K562 (cell line): Measurements from ENCODE around the gene SLMAP. TPM values are rescaled to one million over a fixed set of nuclear protein-coding genes. Genes with fewer than 3 reads are reported as not detected.

Experiments used
- ATAC-seq: fragments of 200-7000 bp; cut with Tn5 transposase; 3 replicates; pipeline ENCODE4 v1.9.1; 2020; ENCODE audit warnings: moderate library complexity
- BruUV-seq: library from RNA; stranded (reverse); fragments of 400-500 nt; replicated peaks from 2 replicates; lab custom pipeline; 2021; lab: Mats Ljungman, UMichigan
- CTCF ChIA-PET: fragments of 300-600 bp; formaldehyde crosslinking; extraction: SDS; loops from one replicate; lab custom pipeline; 2021; ENCODE audit warnings: low intra/inter-chr PET ratio; lab: Yijun Ruan, JAX
- POLR2A ChIA-PET: fragments of 300-600, 350-650 bp; sonication (Branson Sonifier 250); formaldehyde crosslinking; extraction: SDS; loops from one replicate; lab custom pipeline; 2021; ENCODE audit warnings: antibody characterized with exemption, inconsistent platforms; lab: Yijun Ruan, JAX
- DNase-seq, 4 experiments: peaks; one replicate each; pipeline versions ENCODE4 v3.0.0 to v3.0.0-alpha.2; 2011 to 2018; ENCODE audit warnings: low spot score in 3 of 4, mixed read lengths in 3 of 4; ENCODE audit errors: extremely low read depth in 1 of 4
- FAIRE-seq: peaks from 2 replicates; lab custom pipeline; 2011; peaks lifted over from hg19 to GRCh38; lab: Jason Lieb, UNC
- H2AFZ ChIP-seq: 2 replicates; pipeline ENCODE4 v1.6.0; 2011; ENCODE audit warnings: low read depth, low read length, control low read depth, inconsistent platforms
- H3K27ac ChIP-seq: fragments of 200-600 bp; 3 replicates; pipeline ENCODE4 v1.8.0; 2011; ENCODE audit warnings: low read depth, mild to moderate bottlenecking, control low read depth, inconsistent platforms, low read length, moderate library complexity, mixed read lengths; ENCODE audit errors: extremely low read depth
- H3K27me3 ChIP-seq, 2 experiments: fragments of 300-600 bp in 1 of 2; 2 replicates in 1 of 2; 3 replicates in 1 of 2; pipeline versions ENCODE4 v1.6.0 to v1.8.0; 2011; ENCODE audit warnings: inconsistent platforms in 2 of 2, low read length in 2 of 2, mild to moderate bottlenecking in 1 of 2, mixed read lengths in 1 of 2, moderate library complexity in 1 of 2; ENCODE audit not compliant: control insufficient read depth in 2 of 2, insufficient read depth in 2 of 2
- H3K36me3 ChIP-seq: fragments of 300-600 bp; 3 replicates; pipeline ENCODE4 v1.8.0; 2011; ENCODE audit warnings: mild to moderate bottlenecking, low read length, inconsistent platforms; ENCODE audit not compliant: control insufficient read depth, insufficient read depth
- H3K4me1 ChIP-seq, 2 experiments: fragments of 200-600 bp in 1 of 2; replicated peaks in 1 of 2; 2 replicates in 1 of 2; 3 replicates in 1 of 2; pipeline versions ENCODE4 v1.5.1 to v1.8.0; 2011; ENCODE audit warnings: inconsistent platforms in 2 of 2, low read length in 2 of 2, mild to moderate bottlenecking in 1 of 2, mixed read lengths in 1 of 2, moderate library complexity in 1 of 2; ENCODE audit not compliant: control insufficient read depth in 2 of 2, insufficient read depth in 2 of 2
- H3K4me2 ChIP-seq: 2 replicates; pipeline ENCODE4 v1.6.1; 2011; ENCODE audit warnings: low read length, control low read depth, inconsistent platforms, mixed read lengths; ENCODE audit not compliant: insufficient read depth
- H3K4me3 ChIP-seq: fragments of 200-600 bp; sonication (generic), shearing (Covaris generic); 2 replicates; pipeline ENCODE4 v1.5.1; 2016; ENCODE audit warnings: control low read depth, inconsistent platforms
- H3K79me2 ChIP-seq: fragments of 200-600 bp; 3 replicates; pipeline ENCODE4 v1.8.0; 2011; ENCODE audit warnings: low read length, inconsistent platforms; ENCODE audit not compliant: control insufficient read depth, insufficient read depth
- H3K9ac ChIP-seq, 2 experiments: 2 replicates each; pipeline versions ENCODE4 v1.6.0 to v1.6.1; 2011; ENCODE audit warnings: low read depth in 2 of 2, low read length in 2 of 2, control low read depth in 1 of 2, inconsistent platforms in 1 of 2, mild to moderate bottlenecking in 1 of 2, mixed read lengths in 1 of 2; ENCODE audit not compliant: insufficient read depth in 1 of 2
- H3K9me1 ChIP-seq: one replicate; pipeline ENCODE4 v1.6.0; 2011; ENCODE audit warnings: inconsistent platforms, mild to moderate bottlenecking, low read length, moderate library complexity; ENCODE audit not compliant: control insufficient read depth, insufficient read depth
- H3K9me3 ChIP-seq: replicated peaks from 2 replicates; pipeline ENCODE4 v1.5.1; 2011; ENCODE audit warnings: low read depth, low read length, inconsistent platforms; ENCODE audit not compliant: control insufficient read depth, insufficient read depth
- H4K20me1 ChIP-seq: replicated peaks from 2 replicates; pipeline ENCODE4 v1.6.1; 2011; ENCODE audit warnings: low read length, inconsistent platforms, mixed read lengths; ENCODE audit not compliant: control insufficient read depth, insufficient read depth
- BACH1 ChIP-seq: fragments of 200-800 bp; sonication (Bioruptor generic); IDR thresholded peaks from 2 replicates; pipeline ENCODE4 v1.6.1; 2016; ENCODE audit warnings: missing genetic modification characterization, missing compliant biosample characterization
- BCOR ChIP-seq: fragments of 450-650 bp; IDR thresholded peaks from 2 replicates; pipeline ENCODE4 v1.6.1; 2016
- RBM25 ChIP-seq: fragments of 200-400 bp; formaldehyde crosslinking; IDR thresholded peaks from 2 replicates; pipeline ENCODE4 v1.6.1; 2018; ENCODE audit warnings: low read length, low read depth, moderate library complexity; ENCODE audit not compliant: severe bottlenecking
- WGBS: fragments of 100-300 bp; shearing (Covaris generic); methylation state at CpG from one replicate; pipeline ENCODE4 v1.1.6; 2016; ENCODE audit warnings: low coverage, mixed read lengths; ENCODE audit not compliant: insufficient coverage; ENCODE audit errors: missing lambda C conversion rate; 5-methylcytosine and 5-hydroxymethylcytosine counted together
- in situ Hi-C: fragments of 300-500 bp; cut with MboI; formaldehyde crosslinking; loops from 4 replicates; pipeline ENCODE4 v1.15.0; 2018; ENCODE audit warnings: inconsistent platforms, mixed read lengths
- intact Hi-C: fragments of 100-400 bp; cut with micrococcal nuclease; formaldehyde crosslinking; loops from 2 replicates; pipeline ENCODE4 v1.14.2; 2022
- polyA plus RNA-seq, 8 experiments: library from polyadenylated mRNA; depleted of rRNA in 4 of 8; stranded (reverse) in 5 of 8; unstranded in 3 of 8; fragments of >200 nt; fragmentation: Nextera tagmentation in 2 of 8; fragmentation: Illumina TruSeq in 1 of 8; extraction: Ambion mirVana in 2 of 8; extraction: Trizol in 1 of 8; gene quantifications; 2 replicates each; pipeline versions ENCODE4 v1.2.1 to v1.2.3, GENCODE V29; 2011 to 2014; ENCODE audit warnings: inconsistent platforms in 1 of 8, missing spikeins in 1 of 8
- total RNA-seq, 7 experiments: library from RNA; depleted of rRNA in 6 of 7; stranded (reverse); fragments of >200 nt in 6 of 7; fragmentation: Illumina TruSeq in 2 of 7; extraction: Trizol in 2 of 7; gene quantifications; 2 replicates each; pipeline versions ENCODE4 v1.2.1 to v1.2.3, GENCODE V29; 2011 to 2021; ENCODE audit warnings: low replicate concordance in 1 of 7
- TF ChIP-seq, protein P1 (sequence below): fragments of 250-450 bp; sonication (Bioruptor Pico); IDR thresholded peaks from 2 replicates; pipeline ENCODE4 v1.9.0; 2021; ENCODE audit warnings: mild to moderate bottlenecking

Gene SLMAP
- total and polyA plus RNA-seq, 9 of the 15 experiments (the other 6 are each of a cell fraction or from before 2014, with no cell fraction given) = 12.1 to 50.7 (median 28.3) TPM

DNA sequence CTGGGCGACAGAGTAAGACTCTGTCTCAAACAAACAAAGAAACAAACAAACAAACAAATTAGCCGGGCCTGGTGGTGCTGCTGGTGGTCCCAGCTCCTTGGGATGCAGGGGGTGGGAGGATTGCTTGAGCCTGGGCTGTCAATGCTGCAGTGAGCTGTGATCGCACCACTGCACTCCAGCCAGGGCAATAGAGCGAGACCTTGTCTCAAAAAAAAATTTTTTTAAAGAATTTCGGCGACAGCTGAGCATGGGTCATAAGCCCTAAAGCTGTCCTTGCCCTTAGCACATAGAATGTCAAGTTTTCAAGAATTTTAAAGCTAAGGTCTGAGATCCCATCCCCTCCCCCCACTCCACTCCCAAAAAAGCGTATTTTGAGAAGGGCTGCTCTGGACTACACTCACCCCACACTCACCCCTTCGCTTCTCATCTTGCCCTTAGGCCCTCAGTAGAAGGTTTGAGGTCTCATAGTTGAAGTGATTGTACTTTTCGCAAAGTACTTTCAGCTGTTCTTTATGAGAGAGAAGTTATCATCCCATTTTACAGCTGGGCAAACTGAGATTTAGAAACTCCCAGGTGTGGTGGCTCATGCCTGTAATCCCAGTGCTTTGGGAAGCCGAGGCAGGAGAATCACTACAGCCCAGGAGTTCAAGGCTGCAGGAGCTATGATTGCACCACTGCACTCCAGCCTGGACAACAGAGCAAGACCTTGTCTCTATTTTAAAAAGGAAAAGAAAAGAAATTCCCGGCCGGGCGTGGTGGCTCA, 217.8 kb downstream of the SLMAP start:
- Histone ChIP-seq H3K27me3 (peaks cover 0 to 5% of the 10 kb centered on the region in 2 experiments; a peak in 1 of 5 replicates), H2AFZ (no peak overlapping the region), H3K79me2 (no peaks in the 10 kb centered on the region), H3K9me1 (no peaks in the 10 kb centered on the region), H3K4me3 (no peak overlapping the region), H3K9ac (no peak overlapping the region), H3K4me1 (peaks cover 0 to 7% of the 10 kb centered on the region in 2 experiments; a peak in 3 of 5 replicates), H3K36me3 (no peaks in the 10 kb centered on the region), H4K20me1 (no peaks in the 10 kb centered on the region), H3K9me3 (no peaks in the 10 kb centered on the region), H3K27ac (no peak overlapping the region), H3K4me2 (no peak overlapping the region)
- ATAC-seq (no peak), DNase-seq (no peak), FAIRE-seq (no peak)
- in situ Hi-C loops = no loop called here
- intact Hi-C loops = no loop called here
- 62% methylated on average over 9 of the region's 13 CpGs for WGBS
- no TSS peak for BruUV-seq
- ChIA-PET POLR2A (interaction anchor here (0.8 to 1.4 kb wide), 2 partner anchors 10 to 22 kb away, joined by 3 to 5 read pairs; no protein-coding TSS in a partner anchor), CTCF (no interaction called here)
- TF ChIP-seq BACH1 (tag) = no peak
- TF ChIP-seq, protein P1, sequence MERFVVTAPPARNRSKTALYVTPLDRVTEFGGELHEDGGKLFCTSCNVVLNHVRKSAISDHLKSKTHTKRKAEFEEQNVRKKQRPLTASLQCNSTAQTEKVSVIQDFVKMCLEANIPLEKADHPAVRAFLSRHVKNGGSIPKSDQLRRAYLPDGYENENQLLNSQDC = no peak
- peak; percentile 56 for TF ChIP-seq RBM25
- peak; percentile 24; the same call in 1 of the 2 replicates for TF ChIP-seq BCOR
